Epithelial cell of proximal tubule (primary cell): Measurements from ENCODE around the gene VAMP4. TPM values are rescaled to one million over a fixed set of nuclear protein-coding genes. Genes with fewer than 3 reads are reported as not detected.

ENCODE experiments used
- DNase-seq: peaks from one replicate; pipeline ENCODE4 v3.0.0-alpha.2; 2011; ENCODE audit warnings: low read depth
- H3K4me3 ChIP-seq: 2 replicates; pipeline ENCODE4 v1.5.1; 2011; ENCODE audit warnings: low read depth, mild to moderate bottlenecking, low read length
- CTCF ChIP-seq: conservative IDR thresholded peaks from 2 replicates; pipeline ENCODE4 v1.5.1; 2012; ENCODE audit warnings: low read depth, mild to moderate bottlenecking, low read length
- total RNA-seq: library from RNA; depleted of rRNA; stranded (reverse); fragments of >200 nt; gene quantifications from 2 replicates; pipeline ENCODE4 v1.2.3, GENCODE V29; 2015

VAMP4 gene
- total RNA-seq, 1 donor from 2014 or later: 5.8 TPM

- DNase-seq: no peak
- H3K4me3 ChIP-seq: no peak overlapping the region
- no peak for TF ChIP-seq CTCF
Observed at GRCh38 chr1:171753685-171754352, 12.0 kb upstream of the VAMP4 start.

GRCh38 chr1:171753182-171753581, 11.3 kb upstream of the VAMP4 start:
- no peak overlapping the region for H3K4me3 ChIP-seq
- no peak for TF ChIP-seq CTCF

GRCh38 chr1:171751221-171751620, 9.4 kb upstream of the VAMP4 start:
- no peak for TF ChIP-seq CTCF
- no peak for DNase-seq

More at GRCh38 chr1:171753182-171753581, 11.3 kb upstream of the VAMP4 start:
- no peak for DNase-seq

GRCh38 chr1:171748651-171749050, 6.8 kb upstream of the VAMP4 start:
- TF ChIP-seq CTCF: no peak
- no peak overlapping the region for H3K4me3 ChIP-seq
- DNase-seq: no peak

More at GRCh38 chr1:171751221-171751620, 9.4 kb upstream of the VAMP4 start:
- H3K4me3 ChIP-seq: no peak overlapping the region

GRCh38 chr1:171744986-171745385, 3.1 kb upstream of the VAMP4 start:
- TF ChIP-seq CTCF: no peak
- no peak for DNase-seq
- no peak overlapping the region for H3K4me3 ChIP-seq

GRCh38 chr1:171743081-171743870, 1.4 kb upstream of the VAMP4 start:
- DNase-seq: peak; percentile 72
- TF ChIP-seq CTCF: no peak
- peak overlapping the region; percentile 75 for H3K4me3 ChIP-seq
